B cell (primary cell): ENCODE data around the gene DCLK1. TPM values are rescaled to one million over a fixed set of nuclear protein-coding genes. Genes with fewer than 3 reads are reported as not detected.

Experiments
- ATAC-seq: fragments of 200-7000 bp; cut with Tn5 transposase; one replicate; pipeline ENCODE4 v1.10.0; 2021; ENCODE audit warnings: low read depth, mild to moderate bottlenecking, moderate number of reproducible peaks, moderate library complexity
- CTCF ChIA-PET: fragments of 350-600 bp; sonication (Branson Sonifier 250); formaldehyde crosslinking; loops from one replicate; lab custom pipeline; 2021; ENCODE audit warnings: antibody characterized with exemption, inconsistent platforms; lab: Charles Lee
- POLR2A ChIA-PET: fragments of 350-600 bp; sonication (Branson Sonifier 250); formaldehyde crosslinking; loops from one replicate; lab custom pipeline; 2021; ENCODE audit warnings: antibody characterized with exemption; lab: Charles Lee
- DNase-seq: peaks from one replicate; pipeline ENCODE4 v3.0.0; 2013
- H2AFZ ChIP-seq: 2 replicates; pipeline ENCODE4 v1.6.1; 2012; ENCODE audit warnings: mild to moderate bottlenecking, low read depth, low read length; ENCODE audit not compliant: insufficient read depth, poor library complexity, severe bottlenecking
- H3K27ac ChIP-seq, 2 donors: 1 replicate in 1 of 2; 2 replicates in 1 of 2; pipeline ENCODE4 v1.5.1; 2012 to 2013; ENCODE audit warnings: low read length in 2 of 2, mild to moderate bottlenecking in 2 of 2, moderate library complexity in 1 of 2
- H3K27me3 ChIP-seq, 4 experiments: fragments of 200-600 bp in 1 of 4; sonication (generic) in 1 of 4; replicated peaks in 1 of 4; 1 replicate in 2 of 4; 2 replicates in 2 of 4; pipeline versions ENCODE4 v1.6.1 to v1.7.0; 2013 to 2016; ENCODE audit warnings: low read length in 3 of 4, mild to moderate bottlenecking in 2 of 4, mixed read lengths in 1 of 4, moderate library complexity in 1 of 4; ENCODE audit not compliant: insufficient read depth in 4 of 4, control insufficient read depth in 3 of 4; ENCODE audit errors: control extremely low read depth in 1 of 4
- H3K36me3 ChIP-seq, 2 experiments: replicated peaks in 1 of 2; 1 replicate in 1 of 2; 2 replicates in 1 of 2; pipeline versions ENCODE4 v1.6.1 to v1.7.1; 2013; ENCODE audit warnings: low read length in 1 of 2; ENCODE audit not compliant: insufficient read depth in 2 of 2, control insufficient read depth in 1 of 2; ENCODE audit errors: control extremely low read depth in 1 of 2, extremely low read depth in 1 of 2
- H3K4me1 ChIP-seq, 2 donors: fragments of 200-600 bp in 1 of 2; sonication (generic) in 1 of 2; 1 replicate in 1 of 2; 2 replicates in 1 of 2; pipeline versions ENCODE4 v1.5.1 to v1.6.1; 2013 to 2017; ENCODE audit warnings: low read length in 2 of 2; ENCODE audit not compliant: control insufficient read depth in 2 of 2, insufficient read depth in 2 of 2
- H3K4me2 ChIP-seq: replicated peaks from 2 replicates; pipeline ENCODE3; 2012; ENCODE audit warnings: mild to moderate bottlenecking, low read depth, low read length; ENCODE audit not compliant: poor library complexity, severe bottlenecking
- H3K4me3 ChIP-seq, 5 experiments: fragments of 200-600 bp in 1 of 5; sonication (generic) in 1 of 5; 1 replicate in 3 of 5; 2 replicates in 2 of 5; pipeline versions ENCODE4 v1.5.1 to v1.7.0; 2011 to 2016; ENCODE audit warnings: low read length in 4 of 5, mild to moderate bottlenecking in 4 of 5, low read depth in 2 of 5, control low read depth in 1 of 5, moderate library complexity in 1 of 5; ENCODE audit not compliant: insufficient read depth in 1 of 5; ENCODE audit errors: control extremely low read depth in 1 of 5, extremely low read depth in 1 of 5
- H3K79me2 ChIP-seq: fragments of 200-600 bp; sonication (generic); one replicate; pipeline ENCODE4 v1.6.0; 2016; ENCODE audit warnings: low read length; ENCODE audit not compliant: control insufficient read depth, insufficient read depth
- H3K9ac ChIP-seq: fragments of 200-600 bp; sonication (generic); 2 replicates; pipeline ENCODE4 v1.6.1; 2017; ENCODE audit warnings: mild to moderate bottlenecking, low read length, moderate library complexity
- H3K9me3 ChIP-seq, 3 donors: one replicate each; pipeline versions ENCODE4 v1.6.1 to v1.7.1; 2013; ENCODE audit warnings: low read length in 2 of 3; ENCODE audit not compliant: control insufficient read depth in 2 of 3, insufficient read depth in 1 of 3; ENCODE audit errors: control extremely low read depth in 1 of 3
- H4K20me1 ChIP-seq: 2 replicates; pipeline ENCODE4 v1.6.0; 2012; ENCODE audit warnings: mild to moderate bottlenecking, low read length; ENCODE audit not compliant: insufficient read depth, control insufficient read depth, poor library complexity, severe bottlenecking
- H3K27ac Mint-ChIP-seq: one replicate; pipeline ENCODE4 v1.8.0; 2021; ENCODE audit warnings: mixed read lengths
- H3K27me3 Mint-ChIP-seq: one replicate; pipeline ENCODE4 v1.8.0; 2021; ENCODE audit warnings: mixed read lengths
- H3K4me1 Mint-ChIP-seq: one replicate; pipeline ENCODE4 v1.8.0; 2021; ENCODE audit warnings: mixed read lengths
- H3K4me3 Mint-ChIP-seq: one replicate; pipeline ENCODE4 v1.8.0; 2021; ENCODE audit warnings: mixed read lengths
- H3K9me3 Mint-ChIP-seq: one replicate; pipeline ENCODE4 v1.8.0; 2022; ENCODE audit warnings: mixed read lengths; ENCODE audit not compliant: insufficient read depth
- CTCF ChIP-seq: fragments of 200-600 bp; IDR thresholded peaks from one replicate; pipeline ENCODE4 v1.8.0; 2022; ENCODE audit warnings: antibody characterized with exemption, mild to moderate bottlenecking
- EZH2 ChIP-seq: IDR thresholded peaks from 2 replicates; pipeline ENCODE4 v1.6.1; 2012; ENCODE audit warnings: borderline replicate concordance, low read depth, mild to moderate bottlenecking, moderate library complexity, low read length; ENCODE audit not compliant: insufficient read depth, poor library complexity, severe bottlenecking
- WGBS: methylation state at CpG from one replicate; pipeline ENCODE4 v1.1.5; 2013; ENCODE audit warnings: missing lambda C conversion rate; ENCODE audit not compliant: insufficient coverage; 5-methylcytosine and 5-hydroxymethylcytosine counted together
- intact Hi-C: fragments of 100-400 bp; cut with micrococcal nuclease; formaldehyde crosslinking; loops from one replicate; pipeline ENCODE4 v1.10.0; 2022
- polyA plus RNA-seq: library from polyadenylated mRNA; depleted of rRNA; stranded (reverse); fragments of >200 nt; gene quantifications from 2 replicates; pipeline ENCODE4 v1.2.3, GENCODE V29; 2012
- total RNA-seq, 2 donors: library from RNA; stranded (reverse); fragments of 120-200 nt in 1 of 2; gene quantifications; 1 replicate in 1 of 2; 2 replicates in 1 of 2; pipeline versions ENCODE4 v1.2.3 to v1.2.4, GENCODE V29; 2013 to 2022

Gene DCLK1
- total and polyA plus RNA-seq, 2 donors (not counting 1 experiment from before 2014, with no cell fraction given), result not detected

GRCh38 chr13:35824825-35825224, 306.4 kb downstream of the DCLK1 start:
- Mint-ChIP-seq H3K27ac (no peak overlapping the region), H3K27me3 (no peaks in the 10 kb centered on the region), H3K4me1 (no peaks in the 10 kb centered on the region), H3K4me3 (no peak overlapping the region), H3K9me3 (no peaks in the 10 kb centered on the region)
- ATAC-seq (no peak), DNase-seq (no peak)
- Histone ChIP-seq H3K27me3 (no peaks in the 10 kb centered on the region), H3K4me2 (no peak overlapping the region), H3K9ac (no peak overlapping the region), H3K4me1 (no peaks in the 10 kb centered on the region), H3K9me3 (peaks cover 0 to 5% (median 0%) of the 10 kb centered on the region in 3 donors), H2AFZ (no peak overlapping the region), H4K20me1 (no peaks in the 10 kb centered on the region), H3K4me3 (no peak overlapping the region), H3K36me3 (no peaks in the 10 kb centered on the region), H3K27ac (no peak overlapping the region), H3K79me2 (no peaks in the 10 kb centered on the region)
- ChIA-PET CTCF (no interaction called here), POLR2A (no interaction called here)
- TF ChIP-seq EZH2, result no peak
- TF ChIP-seq CTCF, result no peak
- intact Hi-C loops, result no loop called here
- WGBS, result 94% methylated on average over 8 of the region's 8 CpGs

DNA sequence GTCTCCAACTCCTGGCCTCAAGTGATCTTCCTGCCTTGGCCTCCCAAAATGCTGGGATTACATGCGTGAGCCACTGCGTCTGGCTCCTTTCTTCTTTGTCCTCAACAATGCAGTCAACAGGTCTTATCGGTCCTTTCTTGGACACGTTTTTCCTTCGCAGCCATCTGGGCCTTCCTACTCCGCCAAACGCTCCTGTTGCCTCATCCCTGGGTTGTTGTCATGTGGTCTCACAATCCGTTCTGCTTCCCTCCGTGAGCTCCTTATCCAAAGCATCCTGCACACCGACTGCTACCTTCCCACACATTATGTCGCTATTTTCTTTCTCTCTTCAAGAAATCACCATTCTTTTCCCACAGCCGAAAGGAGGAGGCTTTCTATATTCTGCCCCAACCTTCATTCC, 306.8 kb downstream of the DCLK1 start:
- no peak overlapping the region for H3K27ac Mint-ChIP-seq
- POLR2A ChIA-PET, result no interaction called here

More for the DNA sequence above, 306.8 kb downstream of the DCLK1 start:
- no peak overlapping the region for H3K9ac ChIP-seq
- H3K4me3 Mint-ChIP-seq, result no peak overlapping the region
- no peaks in the 10 kb centered on the region for H3K4me1 ChIP-seq
- no peaks in the 10 kb centered on the region for H3K27me3 ChIP-seq
- H3K4me1 Mint-ChIP-seq, result no peaks in the 10 kb centered on the region
- no peaks in the 10 kb centered on the region for H3K36me3 ChIP-seq
- H3K9me3 ChIP-seq, result peaks cover 0 to 5% (median 0%) of the 10 kb centered on the region in 3 donors
- DNase-seq (no peak), ATAC-seq (no peak)
- H3K4me3 ChIP-seq, result no peak overlapping the region
- intact Hi-C loops, result no loop called here
- 94% methylated on average over 12 of the region's 12 CpGs for WGBS
- no peaks in the 10 kb centered on the region for H3K9me3 Mint-ChIP-seq
- no peak overlapping the region for H2AFZ ChIP-seq
- no peaks in the 10 kb centered on the region for H4K20me1 ChIP-seq
- no peak overlapping the region for H3K4me2 ChIP-seq
- H3K79me2 ChIP-seq, result no peaks in the 10 kb centered on the region
- no peak overlapping the region for H3K27ac ChIP-seq
- TF ChIP-seq CTCF (no peak), EZH2 (no peak)
- no peaks in the 10 kb centered on the region for H3K27me3 Mint-ChIP-seq
- CTCF ChIA-PET, result no interaction called here
